NCI-H345 (cell line): ENCODE results near the gene TRAIP.
"Not testable (repeated sequence)": the region's sequence is repeated elsewhere in the genome, so short reads cannot be mapped to it uniquely, and the experiment has no call there.

Experiments
- DNase-seq: peaks from one replicate; lab custom pipeline; 2025; lab: John Stamatoyannopoulos, UW

Gene TRAIP

GRCh38 chr3:49856181-49857005 lies at the start of gene TRAIP:
TSS of gene TRAIP (minus strand) at chr3:49856564. CDS start at chr3:49856453, 111 bp downstream.
- peak; percentile 94 for DNase-seq

DNA sequence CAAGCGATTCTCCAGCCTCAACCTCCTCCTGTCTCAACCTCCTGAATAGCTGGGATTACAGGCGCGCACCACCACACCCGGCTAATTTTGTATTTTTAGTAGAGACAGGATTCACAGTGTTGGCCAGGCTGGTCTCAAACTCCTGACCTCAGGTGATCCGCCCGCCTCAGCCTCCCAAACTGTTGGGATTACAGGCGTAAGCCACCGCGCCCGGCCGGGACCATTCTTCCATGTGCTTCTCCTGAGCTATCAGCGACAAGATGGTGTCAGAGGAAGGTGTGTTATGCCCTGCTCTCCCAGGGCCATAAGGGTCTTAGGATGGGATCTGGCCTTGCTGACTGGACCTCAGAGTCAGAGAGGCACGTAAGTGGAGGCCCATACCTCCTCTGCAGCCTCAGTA lies 48.1 kb upstream of the TRAIP start:
- not testable (repeated sequence) for DNase-seq

DNA sequence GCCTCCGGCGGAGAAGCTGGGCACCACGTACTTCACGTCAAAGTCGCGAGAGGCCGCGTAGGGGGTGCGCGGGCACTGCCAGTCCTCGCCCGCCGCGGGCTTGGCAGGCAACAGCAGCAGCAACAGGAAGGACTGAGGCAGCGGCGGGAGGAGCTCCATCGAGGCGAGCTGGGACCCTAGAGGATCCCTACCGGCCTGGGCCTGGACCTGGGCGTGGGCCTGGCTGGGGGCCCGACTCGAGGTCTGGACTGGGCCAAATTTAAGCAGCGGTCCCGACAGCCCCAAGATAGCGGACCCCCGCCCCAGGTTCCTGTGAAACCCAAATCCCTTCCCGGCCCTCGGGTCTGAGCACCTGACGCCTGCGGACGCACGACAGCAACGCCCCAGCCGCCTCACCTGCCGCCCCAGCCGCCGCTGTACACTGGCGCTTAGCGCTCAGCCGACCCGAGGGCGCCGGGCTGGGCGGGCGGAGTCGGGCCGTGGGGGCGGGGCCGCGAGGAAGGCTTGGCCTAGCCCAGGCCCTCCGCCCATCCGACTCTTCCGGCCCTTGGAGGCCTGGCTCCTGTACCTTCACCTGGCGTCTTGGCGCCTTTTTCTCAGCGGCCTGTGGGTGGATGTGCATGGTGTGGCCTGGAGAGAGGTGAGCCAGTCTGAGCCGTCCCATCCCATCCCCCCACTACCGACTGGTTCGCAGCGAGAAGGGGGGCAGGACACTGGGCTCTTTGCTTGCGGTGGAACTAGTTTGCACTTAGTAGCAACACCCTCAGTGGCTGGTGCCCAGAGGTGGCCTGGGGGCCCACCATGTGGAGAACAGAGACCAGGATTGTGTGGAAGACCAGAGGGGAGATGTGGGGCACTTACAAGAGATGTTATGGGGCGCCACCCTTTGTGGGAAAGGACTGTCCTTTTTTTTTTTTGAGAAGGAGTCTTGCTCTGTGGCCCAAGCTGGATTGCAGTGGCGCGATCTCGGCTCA lies 47.4 kb upstream of the TRAIP start, which contains the start of gene MST1R:
Gene MST1R, minus strand, starts transcription at position 423 of the 974 bp plus-strand sequence. Its CDS starts 264 bp downstream, at position 159.
- DNase-seq = no peak

DNA sequence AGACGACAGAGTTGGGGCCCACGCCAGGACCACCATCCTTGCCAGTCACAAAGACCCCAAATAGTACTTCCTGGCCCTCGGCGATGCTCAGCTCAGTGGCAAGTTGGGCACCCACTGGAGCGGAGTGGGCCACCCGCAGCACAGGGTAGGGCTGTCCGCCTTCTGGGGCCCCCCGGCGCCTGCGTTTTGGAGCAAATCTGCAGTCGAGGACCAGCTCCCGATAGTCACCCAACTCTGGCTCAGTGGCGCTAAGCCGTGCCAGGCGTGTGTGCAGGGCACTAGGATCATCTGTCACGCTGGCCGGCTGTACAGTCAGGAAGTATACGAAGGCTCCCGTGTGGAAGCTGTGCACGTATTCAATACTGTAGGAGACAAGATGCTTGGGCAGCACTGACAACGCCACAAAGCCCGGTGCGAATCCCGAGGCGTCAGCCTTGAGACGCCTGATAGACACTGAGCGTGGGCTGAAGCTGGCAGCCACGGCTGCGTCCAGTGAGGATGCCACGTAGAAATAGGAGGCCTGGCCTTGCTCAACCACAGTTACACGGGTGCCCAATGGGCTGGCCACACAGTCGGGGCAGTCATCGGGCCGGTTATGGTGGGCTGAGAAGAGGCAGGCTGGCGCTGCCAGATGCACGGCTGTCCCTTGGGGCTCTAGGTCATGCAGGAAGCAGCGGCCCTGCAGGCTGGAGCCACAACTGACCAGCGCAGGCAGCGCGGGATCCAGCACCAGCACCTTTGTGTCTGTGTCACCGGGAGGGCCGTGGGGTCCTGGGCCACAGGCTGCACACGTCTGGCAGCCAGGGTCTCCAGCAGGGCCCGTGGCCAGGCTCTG lies 46.4 kb upstream of the TRAIP start:
- no peak for DNase-seq

GRCh38 chr3:49901366-49902339 lies 45.3 kb upstream of the TRAIP start:
- no peak for DNase-seq

GRCh38 chr3:49900491-49901153 lies 44.3 kb upstream of the TRAIP start:
- DNase-seq = no peak

- no peak for DNase-seq
Measured at GRCh38 chr3:49899815-49900214, 43.5 kb upstream of the TRAIP start.

DNA sequence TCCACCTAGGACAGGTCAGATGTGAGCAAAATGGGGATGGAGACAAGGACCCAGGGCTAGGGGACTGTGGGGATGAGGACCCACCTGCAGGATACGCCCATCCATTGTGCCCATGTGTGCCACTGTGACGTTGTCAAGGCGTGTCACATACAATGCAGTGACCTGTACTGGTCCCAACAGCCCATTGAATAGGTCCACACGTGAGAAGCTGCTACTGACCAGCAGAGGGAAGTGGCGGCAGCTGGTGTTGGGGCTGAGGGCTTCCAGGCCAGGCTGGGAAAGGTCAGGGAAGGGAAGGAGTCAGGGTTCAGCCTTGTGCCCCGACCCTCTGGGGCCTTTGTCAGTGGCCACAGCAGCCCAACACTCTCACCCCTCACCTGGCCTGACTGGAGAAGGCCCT lies 42.6 kb upstream of the TRAIP start:
- no peak for DNase-seq

- no peak for DNase-seq
Measured at GRCh38 chr3:49896345-49896744, 40.0 kb upstream of the TRAIP start.

- DNase-seq = no peak
Measured at GRCh38 chr3:49895791-49896190, 39.4 kb upstream of the TRAIP start.

DNA sequence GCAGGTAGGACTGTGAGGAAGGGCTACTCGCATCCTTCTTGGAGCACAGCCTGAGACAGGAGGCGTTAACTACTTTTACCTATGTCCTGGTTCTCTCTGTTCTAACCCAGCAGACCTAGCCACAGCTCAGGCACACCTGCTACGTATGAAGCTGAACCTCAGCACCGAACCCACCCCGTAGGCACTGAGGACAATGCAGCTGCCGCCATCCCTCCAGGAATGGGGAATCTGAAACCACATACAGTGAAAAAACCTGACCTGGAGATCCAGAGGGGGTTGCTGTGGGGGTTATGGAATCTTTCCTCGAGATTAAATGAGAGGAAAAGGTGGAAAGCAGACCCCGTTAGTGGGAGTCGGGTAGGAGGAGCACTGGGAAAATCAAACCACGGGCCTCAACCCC lies 32.9 kb upstream of the TRAIP start:
- no peak for DNase-seq

DNA sequence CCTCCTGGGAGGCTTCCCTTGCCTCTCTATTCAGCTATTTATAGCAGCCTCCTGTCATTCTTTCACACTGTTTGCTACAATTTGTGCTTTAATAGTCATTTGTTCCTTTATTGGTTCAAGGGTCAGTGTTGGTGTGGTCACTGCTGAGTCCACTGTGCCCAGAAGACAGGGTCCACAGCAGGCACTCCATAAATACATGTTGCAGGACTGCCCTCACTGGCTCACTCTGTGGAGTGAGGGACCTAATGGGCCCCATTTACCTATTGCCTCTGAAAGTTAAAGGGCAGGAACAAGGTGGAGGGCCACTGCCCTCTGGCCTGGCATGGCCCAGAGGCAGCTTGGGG lies 30.5 kb upstream of the TRAIP start:
- DNase-seq = no peak

- no peak for DNase-seq
Measured at GRCh38 chr3:49883998-49884397, 27.6 kb upstream of the TRAIP start.

DNA sequence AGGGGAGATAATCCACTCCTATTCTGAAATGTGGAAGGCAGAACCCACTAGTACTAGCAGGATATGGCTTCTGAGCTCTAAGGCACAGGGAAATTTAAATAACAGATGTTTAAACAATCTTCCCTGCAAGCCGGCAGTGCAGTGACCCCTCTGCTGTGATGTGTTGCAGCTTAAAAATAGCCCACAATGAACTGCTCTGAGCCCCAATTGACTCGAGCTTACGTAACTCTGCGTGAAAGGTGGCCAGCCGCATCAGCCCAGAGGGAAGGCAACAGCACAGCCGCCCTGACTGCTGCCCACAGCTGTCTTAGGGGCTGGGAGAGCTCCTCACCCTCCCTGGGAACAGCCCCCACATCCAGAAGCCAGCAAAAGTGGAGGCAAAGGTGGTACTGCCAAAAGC lies 25.8 kb upstream of the TRAIP start:
- no peak for DNase-seq

- no peak for DNase-seq
Measured at GRCh38 chr3:49880581-49881315, 24.4 kb upstream of the TRAIP start.

DNA sequence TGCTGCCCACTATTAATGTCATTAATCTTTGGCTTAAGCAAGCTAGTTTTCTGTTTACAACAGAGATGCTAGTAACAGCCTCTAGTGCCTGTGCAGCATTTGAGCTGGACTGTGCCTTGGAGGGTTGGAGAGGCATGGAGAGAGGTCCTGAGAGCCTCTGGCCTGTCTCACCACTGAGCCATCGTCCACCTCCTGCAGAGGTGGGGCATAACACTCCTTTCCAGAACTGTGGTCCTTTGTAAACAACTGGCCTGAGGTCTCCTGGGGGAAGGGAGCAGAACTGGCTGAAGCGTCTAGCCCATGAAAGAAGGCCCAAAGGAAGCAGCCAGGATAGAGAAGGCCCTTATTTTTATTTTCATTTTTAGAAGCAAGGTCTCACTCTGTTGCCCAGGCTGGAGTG lies 23.4 kb upstream of the TRAIP start:
- no peak for DNase-seq

GRCh38 chr3:49878686-49879085 lies 22.3 kb upstream of the TRAIP start:
- no peak for DNase-seq

GRCh38 chr3:49877716-49878115 lies 21.4 kb upstream of the TRAIP start:
- no peak for DNase-seq

- no peak for DNase-seq
Measured at GRCh38 chr3:49876567-49876966, 20.2 kb upstream of the TRAIP start.

DNA sequence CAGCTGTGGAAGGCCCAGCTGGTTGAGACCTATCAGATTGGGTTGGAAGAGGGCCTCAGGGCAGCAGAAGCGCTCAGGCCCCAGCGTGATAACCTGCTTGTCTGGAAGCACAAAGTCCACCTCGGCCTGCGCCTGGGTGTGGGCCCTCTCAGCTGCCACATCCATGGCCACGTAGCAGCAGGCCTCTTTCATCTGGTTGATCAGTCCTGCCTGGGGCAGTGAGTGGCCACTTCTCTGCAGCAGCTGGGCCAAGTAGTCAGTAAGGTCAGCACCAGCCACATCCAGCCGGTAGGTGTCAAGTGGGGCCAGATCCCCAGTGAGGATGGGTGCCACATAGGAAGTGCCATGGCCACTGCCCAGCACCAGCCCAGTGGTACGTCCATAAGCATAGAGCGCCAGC lies 17.3 kb upstream of the TRAIP start:
- DNase-seq = no peak
